ENCODE measurements around the gene COX7B.
"Not testable (repeated sequence)": the region's sequence is repeated elsewhere in the genome, so short reads cannot be mapped to it uniquely, and the experiment has no call there.

COX7B gene

GRCh38 chrX:77899081-77899828 lies at the start of gene COX7B:
Gene COX7B, plus strand, starts transcription at chrX:77899468. Its CDS starts 86 bp downstream, at chrX:77899554.
- DNase-seq = peak in 53 of 56 donors; percentile 0 to 89 (median 47)

DNA sequence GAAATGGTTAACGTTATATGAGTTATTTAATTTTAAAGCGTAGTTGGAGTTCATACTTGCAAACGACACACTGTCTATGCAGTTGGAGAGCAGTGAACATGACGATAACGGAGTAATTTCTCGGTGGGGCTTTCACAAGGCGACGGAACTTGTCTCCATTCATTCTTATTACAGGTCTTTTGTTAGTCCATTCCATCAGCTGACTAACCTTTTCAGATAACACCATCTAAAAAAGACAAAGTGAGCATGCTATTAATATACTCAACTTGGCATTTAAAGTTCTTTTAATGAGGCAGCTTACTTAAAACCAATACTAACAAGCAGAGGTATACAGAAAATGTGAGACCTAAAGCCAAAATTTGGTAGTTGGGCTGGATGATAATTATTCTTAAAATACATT lies 23.9 kb upstream of the COX7B start:
- DNase-seq = no peak

DNA sequence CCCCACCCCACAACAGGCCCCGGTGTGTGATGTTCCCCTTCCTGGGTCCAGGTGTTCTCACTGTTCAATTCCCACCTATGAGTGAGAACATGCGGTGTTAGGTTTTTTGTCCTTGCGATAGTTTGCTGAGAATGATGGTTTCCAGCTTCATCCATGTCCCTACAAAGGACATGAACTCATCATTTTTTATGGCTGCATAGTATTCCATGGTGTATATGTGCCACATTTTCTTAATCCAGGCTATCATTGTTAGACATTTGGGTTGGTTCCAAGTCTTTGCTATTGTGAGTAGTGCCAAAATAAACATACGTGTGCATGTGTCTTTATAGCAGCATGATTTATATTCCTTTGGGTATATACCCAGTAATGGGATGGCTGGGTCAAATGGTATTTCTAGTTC lies 17.9 kb upstream of the COX7B start:
- DNase-seq = not testable (repeated sequence)

- no peak for DNase-seq
These were observed 6.4 kb upstream of the COX7B start for GRCh38 chrX:77892887-77893286.

GRCh38 chrX:77893713-77894112 lies 5.6 kb upstream of the COX7B start:
- DNase-seq = no peak

DNA sequence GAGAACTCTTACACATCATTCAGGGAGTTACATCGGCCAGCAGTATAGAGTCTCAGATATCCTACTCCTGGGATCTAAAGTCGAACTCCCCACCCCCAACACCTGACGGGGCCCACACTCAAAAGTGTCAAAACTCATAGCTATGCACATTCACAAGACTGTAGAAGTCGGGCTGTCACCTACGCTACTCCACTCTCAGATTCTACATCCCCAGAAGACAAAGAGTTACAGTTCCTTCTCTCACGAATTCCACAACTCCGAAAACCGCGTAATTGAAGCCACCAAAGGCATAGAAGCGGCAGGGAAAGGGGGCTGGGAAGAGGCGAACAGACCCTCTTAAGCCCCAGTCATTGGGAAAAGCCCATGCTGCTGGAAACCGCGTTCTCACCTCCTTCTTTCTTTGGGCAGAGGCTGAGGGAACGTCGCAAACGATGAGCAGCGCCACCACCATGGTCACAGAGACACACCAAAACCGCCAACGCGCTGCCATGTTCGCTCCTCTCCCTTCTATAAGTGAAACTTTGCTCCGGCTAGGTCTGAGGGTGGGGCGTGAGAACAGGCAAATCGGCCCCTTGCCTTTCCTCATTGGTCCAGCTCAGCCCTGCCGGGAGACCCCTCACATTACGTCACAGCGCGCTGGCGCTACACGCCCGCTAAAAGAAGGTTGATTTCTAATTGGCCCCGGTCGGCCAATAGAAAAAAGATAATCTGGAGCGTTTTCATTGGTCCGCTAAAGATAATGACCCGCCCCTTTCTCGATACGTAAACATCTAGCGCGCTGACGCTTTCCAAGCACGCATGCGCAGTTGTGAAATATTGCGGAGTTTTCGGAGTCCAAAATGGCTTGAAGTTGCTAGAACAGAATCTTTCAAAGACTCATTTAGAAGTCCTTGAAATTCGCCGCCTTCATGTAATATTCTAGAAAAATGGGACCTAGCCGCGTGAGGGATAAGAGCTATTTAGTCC lies 4.1 kb upstream of the COX7B start, which contains the start of gene MAGT1:
Gene MAGT1 (minus strand): TSS at position 515 of the 966 bp plus-strand sequence. CDS start 25 bp downstream, at position 490.
- peak; percentile 3 to 94 (median 82) for DNase-seq

GRCh38 chrX:77900688-77901087 lies 1.4 kb downstream of the COX7B start:
- no peak for DNase-seq

DNA sequence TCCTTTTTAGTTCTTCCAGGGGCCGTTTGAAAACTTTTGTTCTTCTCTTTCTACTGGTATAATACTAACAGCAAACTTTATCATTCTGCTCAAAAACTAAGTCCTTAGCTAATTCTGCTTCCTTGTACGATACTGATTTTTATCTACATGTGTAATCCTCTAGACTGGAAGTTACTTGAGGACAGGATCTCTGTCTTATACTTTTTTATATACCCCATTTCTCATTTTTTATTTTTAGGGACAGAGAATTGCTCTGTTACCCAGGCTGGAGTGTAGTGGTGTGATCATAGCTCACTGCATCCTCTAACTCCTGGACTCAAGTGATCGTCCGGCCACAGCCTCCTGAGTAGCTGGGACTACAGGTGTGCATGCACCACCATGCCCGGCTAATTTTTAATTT lies 2.2 kb downstream of the COX7B start:
- no peak for DNase-seq

DNA sequence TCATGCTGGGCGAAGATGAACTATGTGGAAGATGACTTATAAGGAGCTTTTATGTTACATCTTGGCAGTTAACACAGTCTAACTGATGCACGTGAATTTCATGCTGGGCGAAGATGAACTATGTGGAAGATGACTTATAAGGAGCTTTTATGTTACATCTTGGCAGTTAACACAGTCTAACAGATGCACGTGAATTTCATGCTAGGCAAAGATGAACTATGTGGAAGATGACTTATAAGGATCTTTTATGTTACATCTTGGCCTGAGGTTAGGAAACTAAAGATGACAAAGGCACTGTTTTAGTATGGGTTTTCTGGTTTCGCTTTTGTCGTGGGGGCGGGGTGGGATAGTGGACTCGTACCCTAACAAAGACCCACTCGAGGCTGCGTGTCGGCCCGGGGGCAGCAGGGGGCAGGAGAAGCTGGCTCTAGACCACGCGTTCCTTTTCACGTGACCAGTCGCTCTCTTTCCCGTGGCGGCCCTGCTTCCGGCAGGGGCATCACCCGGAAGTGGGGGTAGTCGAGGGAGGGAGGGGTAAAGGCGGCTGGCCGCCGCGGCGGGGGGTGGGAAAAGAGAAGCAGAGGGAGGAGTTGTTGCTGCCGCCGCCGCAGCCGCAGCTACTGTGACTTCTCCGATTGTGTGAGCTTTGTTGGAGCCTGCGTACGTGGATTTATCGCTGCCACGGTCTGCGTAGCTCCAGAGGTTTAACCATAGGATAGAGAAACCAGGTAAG lies 11.0 kb downstream of the COX7B start, which contains the start of gene ATP7A:
Gene ATP7A (plus strand): TSS at position 586 of the 733 bp plus-strand sequence. CDS start 60,949 bp downstream, outside the sequence.
- DNase-seq = peak; percentile 18 to 89 (median 73)

DNA sequence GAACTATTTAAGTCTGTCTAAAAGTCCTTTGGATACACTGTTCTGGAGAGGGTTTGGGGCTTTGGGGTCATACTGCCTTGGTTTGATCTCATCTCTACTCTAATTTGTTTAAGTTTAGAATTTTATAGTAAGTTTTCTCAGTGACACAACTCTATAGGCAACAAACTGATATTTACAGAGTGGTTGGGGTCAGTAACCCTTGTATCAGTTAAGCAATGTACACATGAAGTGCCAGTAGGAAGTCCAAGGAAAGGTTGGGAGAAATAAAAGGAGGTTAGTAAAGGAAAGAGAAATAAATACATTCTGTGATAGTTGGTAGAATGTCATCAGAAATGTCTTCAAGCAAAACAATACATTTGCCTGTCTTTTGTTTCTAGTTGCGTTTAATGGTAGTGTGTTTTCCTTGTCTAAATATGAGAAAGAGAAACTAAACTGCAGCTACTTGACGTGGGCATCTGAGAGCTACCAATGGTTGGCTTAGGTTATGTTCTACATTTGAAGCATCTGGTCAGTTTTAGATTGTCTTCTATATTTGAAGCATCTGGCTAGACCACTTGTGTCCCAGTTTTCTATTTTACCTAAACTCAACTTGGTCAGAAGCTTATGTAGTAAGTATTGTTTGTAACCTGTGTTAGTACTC lies 18.1 kb downstream of the COX7B start:
- DNase-seq = no peak

DNA sequence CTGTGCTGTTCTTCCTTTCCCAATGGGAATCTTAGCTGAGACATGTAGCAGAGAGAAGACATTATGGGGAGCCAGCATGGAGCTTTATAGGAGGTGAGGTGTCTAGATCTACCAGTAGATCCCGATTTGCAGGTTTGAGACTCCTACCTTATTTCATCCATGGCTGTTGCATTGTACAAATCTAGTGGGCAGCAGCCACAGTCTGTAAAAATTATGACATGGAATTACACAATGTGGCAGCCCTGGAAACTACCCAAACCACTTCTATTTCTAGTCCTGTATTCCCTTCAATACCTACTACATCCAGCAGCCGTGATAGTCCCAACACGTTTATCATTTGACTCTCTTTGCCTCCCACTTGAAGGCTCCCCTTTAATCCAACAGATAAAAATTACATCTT lies 19.3 kb downstream of the COX7B start:
- DNase-seq = no peak

DNA sequence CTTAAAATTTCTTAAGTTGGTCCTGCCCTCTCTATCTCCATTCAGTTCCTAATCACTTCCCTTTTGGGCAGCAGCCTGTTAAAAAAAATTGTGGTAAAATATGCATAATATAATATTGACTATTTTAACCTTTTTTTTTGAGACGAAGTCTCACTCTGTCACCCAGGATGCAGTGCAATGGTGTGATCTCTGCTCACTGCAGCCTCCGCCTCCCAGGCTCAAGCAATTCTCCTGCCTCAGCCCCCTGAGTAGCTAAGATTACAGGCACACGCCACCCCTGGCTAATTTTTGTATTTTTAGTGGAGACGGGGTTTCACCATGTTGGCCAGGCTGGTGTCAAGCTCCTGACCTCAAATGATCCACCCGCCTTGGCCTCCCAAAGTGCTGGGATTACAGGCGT lies 20.1 kb downstream of the COX7B start:
- not testable (repeated sequence) for DNase-seq

GRCh38 chrX:77922787-77923186 lies 23.5 kb downstream of the COX7B start:
- no peak for DNase-seq

GRCh38 chrX:77924320-77924859 lies 25.1 kb downstream of the COX7B start:
- no peak for DNase-seq

DNA sequence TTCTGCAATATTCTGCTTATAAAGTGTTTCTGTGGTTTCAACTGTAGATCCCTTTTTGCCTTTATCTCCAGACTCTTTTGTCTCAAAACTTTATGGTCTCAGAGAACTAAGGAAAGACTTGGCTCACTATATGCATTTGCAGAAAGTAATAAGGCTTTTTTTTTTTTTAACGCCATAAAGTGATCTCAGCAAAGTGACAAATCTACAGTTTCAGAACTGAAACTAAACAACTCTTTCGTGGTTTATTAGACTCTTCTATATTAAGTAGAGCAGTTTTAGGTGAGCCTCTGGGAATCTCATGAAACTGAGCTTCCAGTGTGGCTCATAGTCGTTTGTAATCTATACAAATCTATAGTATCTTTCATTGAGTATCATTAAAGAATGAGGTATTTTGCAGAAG lies 26.5 kb downstream of the COX7B start:
- DNase-seq = no peak

DNA sequence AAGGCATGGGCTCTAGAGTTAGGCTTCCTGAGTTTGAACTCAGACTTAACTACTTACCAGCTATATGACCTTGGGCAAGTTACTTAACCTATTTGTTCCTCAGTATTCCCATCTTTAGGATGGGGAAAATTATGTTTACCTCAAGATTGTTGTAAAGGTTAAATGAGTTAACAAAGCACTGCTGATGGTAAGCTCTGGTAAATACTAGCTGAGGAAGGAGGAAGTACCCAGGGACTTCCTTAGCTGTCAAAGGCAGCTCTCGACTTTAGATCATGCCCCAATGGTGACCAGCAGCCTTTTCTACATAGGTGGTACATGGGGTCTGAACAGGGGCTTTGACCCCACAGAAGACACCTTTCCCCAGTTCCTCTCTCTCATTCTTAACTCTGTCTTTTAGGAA lies 31.3 kb downstream of the COX7B start:
- no peak for DNase-seq

- DNase-seq = no peak
These were observed 36.6 kb downstream of the COX7B start for GRCh38 chrX:77935886-77936285.

- DNase-seq = no peak
These were observed 37.0 kb downstream of the COX7B start for GRCh38 chrX:77936299-77936698.

- no peak for DNase-seq
These were observed 38.0 kb downstream of the COX7B start for GRCh38 chrX:77937291-77937690.

DNA sequence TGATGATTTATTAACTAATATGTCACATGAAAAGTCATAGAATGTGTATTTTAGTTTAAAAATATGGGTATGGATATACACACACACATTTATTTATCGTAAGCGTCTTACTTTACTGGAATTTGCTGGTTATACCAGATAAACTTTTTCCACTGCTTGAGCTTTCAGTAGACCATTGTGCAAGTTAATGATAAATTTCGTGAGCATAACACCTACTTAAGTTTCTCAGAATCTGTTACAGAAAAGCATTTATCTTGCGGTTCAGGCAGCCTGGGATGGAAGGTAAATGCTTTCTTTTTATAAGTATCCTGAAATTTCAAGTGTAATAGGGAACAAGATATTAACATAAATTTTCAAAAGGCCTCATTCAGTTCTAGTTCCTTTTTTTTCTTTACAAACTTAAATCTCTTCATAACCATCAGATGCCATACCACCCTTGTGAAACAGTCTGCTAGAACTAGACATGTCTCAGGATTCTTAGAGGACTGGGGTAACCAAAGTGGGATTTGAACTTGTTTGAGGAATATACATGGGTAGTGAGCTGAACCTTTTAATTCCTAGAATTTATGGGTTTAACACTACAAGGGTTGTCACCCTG lies 38.9 kb downstream of the COX7B start:
- DNase-seq = no peak
